Measurements from ENCODE around the gene PALLD. TPM values are rescaled to one million over a fixed set of nuclear protein-coding genes. Genes with fewer than 3 reads are reported as not detected.

Gene PALLD
- total RNA-seq, 1 donor from 2014 or later, result 12.1 TPM

DNA sequence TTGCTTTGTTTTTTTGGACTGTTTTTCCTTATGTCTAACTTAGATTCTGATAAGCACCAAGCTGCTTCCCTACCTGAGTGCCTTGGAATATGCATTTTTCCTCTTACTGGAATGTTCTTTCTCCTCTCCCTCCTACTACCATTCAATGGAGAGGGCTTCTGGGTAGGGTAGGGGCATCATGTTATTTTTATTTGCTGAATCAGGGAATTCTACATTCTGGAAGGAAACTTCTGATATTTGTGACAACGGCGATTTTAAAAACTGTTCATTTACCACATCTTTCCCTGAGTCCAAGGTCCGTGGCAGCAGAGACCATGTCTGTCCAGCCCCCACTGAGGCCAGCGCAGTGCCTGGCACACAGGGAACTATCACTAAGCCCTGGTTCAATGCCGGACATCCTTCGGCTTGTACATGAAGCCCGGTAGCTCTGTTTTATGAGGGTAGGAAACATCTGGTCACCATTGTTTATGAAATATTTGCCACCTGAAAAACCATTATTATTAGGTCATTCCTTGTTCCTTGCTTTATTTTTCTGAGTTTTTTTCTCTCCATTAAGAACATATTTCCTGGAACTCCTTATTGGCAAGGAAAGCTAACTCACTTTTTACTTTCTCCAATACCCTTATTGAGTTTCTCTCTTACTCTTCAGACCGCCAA lies 57.0 kb downstream of the PALLD start:
- intact Hi-C loops (cut with micrococcal nuclease), result no loop called here

DNA sequence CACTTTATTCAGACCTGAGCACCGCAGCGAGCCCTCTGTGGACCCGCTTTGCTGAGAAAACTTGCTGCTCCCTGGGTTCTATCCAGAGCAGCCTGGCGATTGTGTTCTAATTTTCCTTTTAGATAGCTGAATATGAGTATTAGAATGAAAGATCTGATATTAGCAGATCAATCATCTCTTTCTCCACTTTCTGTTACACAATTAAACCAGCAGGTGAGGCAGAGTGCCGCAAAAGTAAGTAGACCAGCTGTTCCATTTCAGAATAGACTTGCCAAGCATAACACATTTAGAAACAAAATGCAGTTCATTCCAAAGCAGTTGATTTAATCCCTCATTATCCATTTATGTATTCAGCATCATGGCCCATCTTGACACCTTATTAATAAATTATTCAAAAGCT lies 58.6 kb downstream of the PALLD start:
- intact Hi-C loops (cut with micrococcal nuclease), result no loop called here

DNA sequence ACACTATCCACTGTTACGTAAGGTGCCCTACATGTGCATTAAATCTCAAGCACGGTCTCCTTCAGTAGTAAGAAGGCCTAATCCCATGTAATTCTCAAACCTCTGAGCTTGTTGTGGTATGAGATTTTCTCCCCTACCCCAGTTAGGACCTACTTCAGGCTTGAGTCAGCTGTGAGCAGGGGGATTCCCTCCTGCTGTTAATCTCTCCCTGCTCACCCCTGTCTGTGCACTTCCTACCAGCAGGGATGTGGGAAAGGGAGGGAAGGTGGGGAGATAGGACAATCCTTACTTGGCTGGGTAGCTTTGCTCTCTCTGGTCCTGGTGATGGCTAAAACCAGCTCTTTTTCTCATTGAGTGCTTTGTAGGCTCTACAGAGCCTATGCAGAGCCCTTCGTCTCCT lies 60.8 kb downstream of the PALLD start:
- intact Hi-C loops (cut with micrococcal nuclease), result no loop called here

DNA sequence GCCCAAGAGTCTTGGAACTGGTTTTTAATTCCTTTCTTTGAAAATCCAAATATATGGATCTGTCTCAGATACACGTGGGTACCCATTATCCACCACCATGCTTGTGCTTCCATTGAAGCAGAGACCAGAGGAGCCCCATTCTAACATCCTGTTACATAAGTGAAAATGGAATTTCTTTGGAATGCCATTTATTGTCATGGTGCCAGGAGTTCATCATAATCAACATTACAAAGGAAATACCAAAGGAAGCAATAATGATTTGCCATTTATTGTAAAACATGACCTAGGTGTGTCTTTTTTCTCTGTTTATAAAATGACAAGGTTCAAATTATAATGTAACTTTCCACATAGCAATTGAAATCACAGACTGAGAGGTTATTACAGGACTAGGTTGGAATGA lies 61.7 kb downstream of the PALLD start:
- intact Hi-C loops (cut with micrococcal nuclease), result no loop called here

DNA sequence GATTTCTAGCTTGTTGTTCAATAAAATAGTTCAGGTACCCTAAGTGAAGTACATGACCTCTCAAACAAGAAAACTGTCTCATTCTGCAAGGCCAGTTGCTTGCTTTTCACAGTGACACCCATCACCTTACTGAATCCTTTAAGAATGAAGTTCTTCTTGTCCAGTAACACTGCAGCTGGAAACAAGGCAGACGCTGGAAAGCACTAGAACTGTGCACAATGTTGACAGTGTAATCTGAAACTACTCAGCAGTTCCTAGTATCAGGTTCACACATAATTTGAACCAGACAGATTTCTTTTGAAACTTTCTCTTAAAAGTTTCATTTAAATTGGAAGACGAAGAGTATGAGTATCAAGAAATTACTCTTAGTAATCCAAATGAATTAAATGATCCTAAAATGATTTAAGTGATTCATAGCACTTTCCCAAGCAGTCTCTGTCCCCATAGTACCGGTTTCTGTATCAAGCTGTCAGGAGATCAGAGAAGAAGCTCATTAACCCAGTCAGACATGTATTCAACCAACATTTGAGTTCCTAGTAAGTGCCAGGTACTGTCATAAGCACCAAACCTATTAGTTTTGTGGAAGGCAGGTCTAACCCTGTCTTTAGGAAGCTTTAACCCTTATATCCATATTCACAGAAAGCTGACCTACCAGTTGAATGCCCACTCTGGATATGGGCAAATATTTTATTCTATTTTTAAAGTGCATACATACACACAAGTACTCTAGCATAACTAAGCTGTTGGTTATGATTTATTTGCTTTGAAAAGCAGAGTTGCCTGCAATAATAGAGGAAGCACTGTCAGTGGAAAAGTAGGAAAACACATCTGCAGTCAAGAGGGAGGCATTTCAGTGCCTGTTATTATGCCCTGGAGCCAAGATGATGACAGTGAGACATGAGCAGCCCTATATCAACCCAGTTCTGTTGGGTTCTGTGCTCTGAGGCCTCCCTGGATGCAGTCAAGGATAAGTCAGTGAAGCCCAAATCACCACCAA lies 63.6 kb downstream of the PALLD start:
- intact Hi-C loops (cut with micrococcal nuclease), result no loop called here

DNA sequence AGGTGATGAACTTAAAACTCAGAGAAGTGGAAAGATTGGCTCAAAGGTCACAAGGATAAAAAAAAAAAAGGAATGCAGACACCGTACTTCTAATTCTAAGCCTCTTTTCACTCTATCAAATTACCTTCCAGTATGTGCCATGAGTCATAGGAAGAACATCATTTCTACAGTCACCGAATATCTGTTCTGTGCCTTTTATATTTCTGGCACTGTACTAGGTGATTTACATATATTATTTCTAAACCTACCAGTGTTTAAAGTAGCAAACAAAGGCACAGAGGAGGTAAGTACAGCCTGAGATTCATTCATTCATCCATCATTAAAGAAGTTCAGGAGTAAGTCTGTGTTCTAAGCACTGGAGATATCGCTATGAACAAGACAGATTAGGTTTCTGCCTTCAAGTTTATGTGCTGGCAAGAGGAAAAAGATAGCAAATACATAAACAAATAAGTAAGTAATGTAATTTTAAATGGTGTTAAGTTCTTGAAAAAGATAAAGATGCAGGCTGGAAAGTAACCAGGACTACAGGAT lies 65.3 kb downstream of the PALLD start:
- intact Hi-C loops (cut with micrococcal nuclease), result no loop called here

DNA sequence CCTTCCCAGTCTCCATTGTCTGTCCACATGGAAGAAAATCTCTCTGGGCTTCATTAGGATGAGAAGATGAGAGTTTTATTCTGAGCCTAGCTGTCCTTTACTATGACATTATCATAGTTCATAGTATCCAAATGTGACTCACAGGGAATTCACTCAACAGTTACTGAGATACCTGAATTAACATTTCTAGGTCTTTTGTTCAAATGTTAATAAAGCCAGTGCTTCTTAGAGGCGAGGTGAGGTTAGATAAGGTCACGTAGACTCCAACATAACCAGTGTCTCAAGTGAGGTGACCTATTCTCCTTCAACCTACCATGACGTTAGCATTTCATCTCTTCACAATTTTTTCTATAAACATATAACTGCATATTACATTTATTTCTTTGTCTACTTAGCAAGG lies 67.2 kb downstream of the PALLD start:
- intact Hi-C loops (cut with micrococcal nuclease), result no loop called here

DNA sequence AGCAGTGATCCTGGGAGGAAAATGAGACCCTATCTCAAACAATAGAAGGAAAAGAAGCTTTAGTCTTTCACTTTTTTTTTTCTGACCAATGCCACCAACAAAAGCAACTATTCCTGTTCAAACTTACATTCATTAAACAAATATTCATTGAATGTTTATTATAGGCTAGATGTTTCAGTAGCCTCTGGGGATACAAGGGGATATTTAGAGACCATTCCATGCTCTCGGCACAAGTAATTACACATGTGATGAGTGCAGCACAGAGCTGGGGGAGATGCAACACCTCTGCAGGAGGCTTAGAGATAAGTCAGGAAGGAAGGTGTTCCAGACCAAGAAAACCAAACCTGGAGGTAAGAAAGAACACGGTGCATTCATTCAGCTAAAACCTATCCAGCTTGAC lies 68.3 kb downstream of the PALLD start:
- intact Hi-C loops (cut with micrococcal nuclease), result no loop called here

DNA sequence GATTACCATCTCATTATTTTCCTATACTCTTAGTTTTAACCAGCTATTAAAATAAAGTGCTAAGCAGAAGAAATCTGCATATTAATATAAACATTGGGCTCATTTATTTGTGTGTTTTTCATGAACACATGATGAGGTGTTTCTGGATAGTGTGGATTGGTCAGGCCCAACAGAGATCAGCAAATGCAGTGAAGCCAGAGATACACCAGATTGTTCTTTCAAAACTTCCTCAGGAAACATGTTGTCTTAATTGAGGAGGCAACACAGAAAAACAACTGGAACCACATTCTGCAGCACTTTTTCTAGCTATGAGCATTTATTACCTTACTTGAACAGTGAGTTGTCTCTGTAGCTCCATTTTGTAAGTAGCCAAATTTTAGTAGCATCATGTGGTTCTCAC lies 69.9 kb downstream of the PALLD start:
- intact Hi-C loops (cut with micrococcal nuclease), result no loop called here

DNA sequence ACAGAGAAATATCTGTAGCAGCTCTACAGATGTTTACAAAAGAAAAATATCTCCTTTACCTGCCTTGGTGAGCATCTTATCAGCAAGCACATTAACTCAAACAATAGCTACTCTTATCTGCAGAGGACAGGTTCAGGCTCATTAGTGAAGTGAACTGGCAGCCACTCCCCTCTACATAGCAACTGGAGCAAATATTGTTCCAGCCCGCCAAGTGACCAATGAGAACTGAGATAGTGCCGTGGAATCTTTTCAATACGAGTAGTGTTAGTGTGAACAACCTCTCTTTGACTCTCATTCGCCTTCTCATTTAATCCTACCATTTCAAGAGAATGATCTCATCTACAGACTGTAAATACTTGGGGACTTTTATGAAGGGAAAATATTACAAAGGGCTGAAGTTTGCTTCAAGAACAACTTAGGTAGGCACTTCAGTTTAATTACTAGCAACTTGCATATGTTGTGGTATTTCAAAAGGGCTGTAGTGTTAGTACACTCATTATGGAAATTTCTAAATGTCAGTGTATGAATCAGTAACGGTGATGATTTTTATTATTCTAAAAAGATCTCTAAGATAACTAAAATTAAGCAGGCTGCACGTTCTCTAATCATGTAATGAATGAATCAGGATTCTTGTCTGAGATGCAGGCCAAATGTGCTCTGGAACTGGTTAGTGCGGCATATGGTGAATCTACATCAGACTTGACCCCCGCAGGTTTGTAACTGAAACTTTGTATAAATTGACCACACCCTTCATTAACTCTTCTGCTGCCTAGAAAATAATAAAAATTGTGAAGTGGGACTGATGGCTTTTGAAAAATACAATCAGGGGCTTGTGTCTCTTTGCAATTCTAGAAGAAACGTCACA lies 72.4 kb downstream of the PALLD start:
- intact Hi-C loops (cut with micrococcal nuclease), result no loop called here

DNA sequence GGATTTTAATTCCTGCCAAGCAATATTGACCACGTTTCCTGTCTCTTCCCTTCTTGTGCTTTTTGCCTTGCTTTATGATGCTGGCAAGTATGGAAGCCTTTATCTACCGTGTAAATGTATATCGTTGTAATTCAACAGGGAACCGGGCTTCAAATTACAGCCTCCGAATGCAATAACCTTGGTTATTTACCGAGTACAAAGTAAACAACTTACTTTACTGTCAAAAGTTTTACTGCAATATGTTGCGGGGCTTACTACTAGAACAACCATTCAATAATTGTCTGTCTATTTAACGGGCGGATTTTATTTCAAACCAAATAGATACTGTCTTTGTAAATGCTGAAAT lies 73.1 kb downstream of the PALLD start:
- intact Hi-C loops (cut with micrococcal nuclease), result no loop called here

DNA sequence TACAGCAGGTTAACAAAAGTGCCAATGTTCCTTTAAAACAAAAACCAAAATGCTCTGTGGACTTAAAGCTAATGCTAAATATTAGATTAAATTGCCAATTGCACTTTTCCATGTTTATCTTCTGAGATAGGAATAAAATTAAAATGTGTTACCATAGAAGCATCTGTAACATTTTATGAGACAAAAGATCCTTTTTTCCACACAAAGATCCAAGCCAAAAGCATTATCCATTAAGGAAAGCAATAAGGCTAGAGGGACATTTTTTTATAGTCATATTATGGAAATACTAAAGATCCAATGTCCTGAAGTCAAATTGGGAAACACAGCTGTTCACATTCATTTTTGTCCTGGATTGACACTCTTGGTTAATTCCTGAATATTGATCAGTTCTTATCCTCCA lies 73.6 kb downstream of the PALLD start:
- intact Hi-C loops (cut with micrococcal nuclease), result no loop called here

DNA sequence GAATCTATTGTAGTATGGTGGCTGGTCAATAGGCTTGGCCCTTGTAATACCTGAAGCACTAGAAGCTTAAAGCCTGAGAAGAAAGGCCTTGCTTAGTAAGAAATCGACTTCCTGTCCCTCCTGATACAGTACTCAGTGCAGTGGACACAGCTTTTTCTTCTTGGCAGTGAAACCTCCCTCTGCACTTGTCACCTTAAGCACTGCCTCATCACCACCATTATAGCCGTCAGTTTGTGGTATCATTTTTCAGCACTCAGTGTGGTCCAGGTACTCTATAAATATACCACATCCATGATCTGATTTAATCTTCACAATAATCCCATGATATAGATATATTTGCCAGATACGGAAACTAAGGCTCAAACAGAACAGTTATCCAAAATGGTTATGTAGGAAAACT lies 75.2 kb downstream of the PALLD start:
- intact Hi-C loops (cut with micrococcal nuclease), result no loop called here

DNA sequence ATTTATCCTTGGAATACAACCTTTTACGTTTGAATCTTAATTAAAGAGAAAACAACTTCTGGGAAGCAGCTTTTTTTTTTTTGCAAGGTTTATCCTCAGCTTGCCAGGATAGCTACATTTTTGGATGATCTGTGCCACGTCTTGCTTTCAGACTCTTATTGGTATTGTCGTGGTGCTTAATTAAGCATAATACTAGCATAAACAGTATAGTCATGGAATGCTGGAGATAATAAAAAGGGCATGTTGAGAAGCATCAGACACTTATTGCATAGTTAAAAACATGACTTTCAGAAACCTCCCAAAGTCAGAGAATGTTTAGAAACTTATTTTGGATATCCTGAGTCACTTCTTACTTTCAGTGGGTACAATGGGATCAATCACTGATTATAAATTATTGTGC lies 77.0 kb downstream of the PALLD start:
- intact Hi-C loops (cut with micrococcal nuclease), result no loop called here

DNA sequence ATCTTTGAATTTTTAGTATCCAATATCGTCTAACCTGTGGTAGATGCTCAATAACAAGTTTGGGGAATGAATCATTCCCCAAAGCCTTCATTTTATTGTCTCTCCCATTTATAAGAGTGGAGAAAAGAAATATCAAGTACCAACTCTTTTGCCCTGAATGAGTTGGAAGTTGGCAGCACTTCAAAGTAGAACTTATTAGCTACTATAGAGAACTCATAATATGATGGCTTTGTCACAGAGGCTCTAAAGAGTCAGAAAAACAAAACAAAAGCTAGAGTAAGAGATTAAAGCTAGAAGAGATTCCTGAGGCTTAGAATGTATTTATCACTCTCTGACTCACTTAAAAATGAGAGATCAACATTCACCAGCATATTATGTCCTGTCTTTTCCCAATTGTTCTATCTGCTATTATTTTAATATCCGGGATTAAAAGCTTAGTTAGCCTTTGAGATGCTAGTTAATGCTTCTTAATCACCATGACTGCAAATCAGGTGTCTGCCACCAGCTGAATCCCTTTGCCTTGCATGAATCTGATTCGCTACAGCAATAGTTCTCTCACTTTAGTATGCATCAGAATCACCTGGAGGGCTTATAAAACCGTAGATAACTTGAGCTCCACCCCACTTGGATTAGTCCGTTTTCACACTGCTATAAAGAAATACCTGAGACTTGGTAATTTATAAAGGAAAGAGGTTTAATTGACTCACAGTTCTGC lies 77.9 kb downstream of the PALLD start:
- intact Hi-C loops (cut with micrococcal nuclease), result no loop called here

DNA sequence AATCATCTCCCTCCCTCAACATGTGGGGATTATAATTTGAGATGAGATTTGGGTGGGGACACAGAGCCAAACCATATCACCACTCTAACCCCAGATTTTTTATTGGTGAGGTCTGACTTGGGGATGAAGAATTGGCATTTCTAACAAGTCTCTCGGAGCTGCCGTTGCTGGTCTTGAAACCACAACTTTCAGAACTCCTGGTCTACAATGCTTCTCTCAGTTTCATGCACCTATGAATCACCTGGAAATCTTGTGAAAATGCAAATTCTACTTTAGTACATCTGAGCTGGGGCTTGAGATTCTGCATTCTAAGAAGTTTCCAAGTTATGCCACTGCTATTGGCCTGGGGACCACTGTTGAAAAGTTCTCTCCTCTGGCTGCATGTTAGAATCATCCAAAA lies 78.6 kb downstream of the PALLD start:
- intact Hi-C loops (cut with micrococcal nuclease), result no loop called here

DNA sequence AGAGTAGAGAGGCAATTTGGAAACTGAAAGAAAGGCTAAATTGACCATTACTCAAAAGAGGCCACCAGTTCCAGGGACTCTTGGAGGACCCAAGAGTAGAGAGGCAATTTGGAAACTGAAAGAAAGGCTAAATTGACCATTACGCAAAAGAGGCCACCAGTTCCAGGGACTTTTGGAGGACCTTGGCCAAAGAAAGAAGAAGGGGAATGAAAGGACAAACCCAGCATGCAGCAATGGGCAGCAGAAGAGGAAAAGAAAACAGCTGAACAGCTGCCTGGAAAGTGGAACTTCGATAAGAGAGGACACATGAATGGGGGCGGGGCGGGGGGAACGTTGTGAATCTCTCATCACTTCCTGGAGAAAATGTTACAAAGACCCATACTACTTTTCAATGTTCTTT lies 80.8 kb downstream of the PALLD start:
- intact Hi-C loops (cut with micrococcal nuclease), result no loop called here

DNA sequence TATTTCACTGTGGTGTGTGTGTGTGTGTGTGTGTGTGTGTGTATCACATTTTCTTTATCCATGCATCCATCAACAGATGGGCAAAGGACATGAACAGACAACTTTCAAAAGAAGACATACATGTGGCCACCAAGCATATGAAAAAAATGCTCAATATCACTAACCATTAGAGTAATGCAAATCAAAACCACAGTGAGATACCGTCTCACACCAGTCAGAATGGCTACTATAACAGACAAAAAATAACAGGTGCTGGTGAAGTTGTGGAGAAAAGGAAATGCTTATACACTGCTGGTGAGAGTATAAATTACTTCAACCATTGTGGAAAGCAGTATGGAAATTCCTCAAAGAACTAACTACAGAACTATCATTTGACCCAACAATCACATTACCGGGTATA lies 83.4 kb downstream of the PALLD start:
- intact Hi-C loops (cut with micrococcal nuclease), result no loop called here

DNA sequence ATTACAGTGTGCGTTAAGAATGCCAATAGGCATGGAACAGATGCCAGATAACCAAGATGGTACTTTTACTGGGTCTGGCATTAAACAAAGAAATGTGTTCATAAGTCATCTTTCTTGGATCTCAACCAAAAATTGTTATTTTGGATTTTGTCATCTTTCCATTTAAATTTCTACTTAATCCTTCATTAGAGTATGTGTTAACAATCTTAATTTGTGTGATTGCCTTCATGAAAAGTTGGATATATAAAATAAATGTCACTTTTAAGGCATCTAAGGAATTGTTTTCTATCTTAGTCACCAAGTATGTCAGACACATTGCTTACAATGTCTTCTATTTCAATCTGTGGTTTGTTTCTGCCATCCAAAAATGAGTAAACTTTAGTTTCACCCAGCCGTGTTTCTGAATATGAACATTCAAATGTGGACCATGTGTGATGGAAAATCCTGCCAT lies 87.5 kb downstream of the PALLD start:
- intact Hi-C loops (cut with micrococcal nuclease), result no loop called here

DNA sequence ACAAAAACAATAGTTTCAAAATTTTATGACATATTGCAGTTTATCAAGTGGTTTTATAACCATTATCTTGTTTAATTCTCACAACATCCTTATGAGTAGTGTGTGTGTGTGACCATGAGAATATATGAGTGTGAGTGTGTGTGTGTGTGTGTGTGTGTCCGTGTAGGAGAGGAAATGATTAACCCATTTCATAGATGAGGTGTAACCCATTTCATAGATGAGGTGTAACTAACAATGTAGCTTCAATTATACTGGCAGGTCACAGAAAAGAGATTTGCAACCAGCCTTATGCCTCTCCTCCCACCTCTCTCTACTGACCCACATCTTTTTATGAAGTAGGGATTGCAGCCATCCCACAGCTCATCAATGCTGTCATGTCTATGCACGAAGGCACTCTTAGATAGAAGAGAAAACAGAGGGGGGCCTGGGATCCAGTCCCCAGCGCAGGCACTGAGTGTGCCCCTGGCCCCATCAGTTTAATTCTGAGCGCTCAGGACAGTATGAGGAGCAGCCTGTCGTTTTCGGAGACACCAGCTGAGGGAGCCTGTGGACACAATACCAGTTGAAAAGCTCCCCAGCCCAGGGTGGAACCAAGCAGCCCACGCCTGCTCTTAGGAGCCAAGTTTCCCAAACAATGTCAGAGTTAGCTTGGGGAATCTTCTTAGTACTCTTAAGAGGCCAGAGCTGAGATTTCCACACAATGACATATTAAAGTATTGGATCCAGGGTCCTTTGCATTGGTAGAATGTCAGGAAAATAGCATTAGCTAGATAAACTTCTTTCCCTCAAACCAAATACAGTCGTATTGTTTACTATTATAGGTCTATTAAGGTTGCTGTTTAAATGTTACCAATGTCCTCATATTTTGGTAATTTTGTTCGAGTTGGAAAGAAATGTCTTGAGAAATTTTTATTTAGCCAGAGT lies 88.6 kb downstream of the PALLD start:
- intact Hi-C loops (cut with micrococcal nuclease), result loop anchor here (1.0 kb wide), 1 partner anchor 332 kb away; no protein-coding TSS in a partner anchor

All from T-helper 1 cell treated with Interleukin-12 subunit alpha and Interleukin-12 subunit beta and Interleukin-4 antibody, amounts not matched to agents 30 ng/mL and 1 ng/mL, for 36 hours (primary cell).